SIG-M5 (cell line): ENCODE measurements around the gene ADORA1.

Experiments used
- DNase-seq: peaks from one replicate; lab custom pipeline; 2025; lab: John Stamatoyannopoulos, UW

ADORA1 gene

DNA sequence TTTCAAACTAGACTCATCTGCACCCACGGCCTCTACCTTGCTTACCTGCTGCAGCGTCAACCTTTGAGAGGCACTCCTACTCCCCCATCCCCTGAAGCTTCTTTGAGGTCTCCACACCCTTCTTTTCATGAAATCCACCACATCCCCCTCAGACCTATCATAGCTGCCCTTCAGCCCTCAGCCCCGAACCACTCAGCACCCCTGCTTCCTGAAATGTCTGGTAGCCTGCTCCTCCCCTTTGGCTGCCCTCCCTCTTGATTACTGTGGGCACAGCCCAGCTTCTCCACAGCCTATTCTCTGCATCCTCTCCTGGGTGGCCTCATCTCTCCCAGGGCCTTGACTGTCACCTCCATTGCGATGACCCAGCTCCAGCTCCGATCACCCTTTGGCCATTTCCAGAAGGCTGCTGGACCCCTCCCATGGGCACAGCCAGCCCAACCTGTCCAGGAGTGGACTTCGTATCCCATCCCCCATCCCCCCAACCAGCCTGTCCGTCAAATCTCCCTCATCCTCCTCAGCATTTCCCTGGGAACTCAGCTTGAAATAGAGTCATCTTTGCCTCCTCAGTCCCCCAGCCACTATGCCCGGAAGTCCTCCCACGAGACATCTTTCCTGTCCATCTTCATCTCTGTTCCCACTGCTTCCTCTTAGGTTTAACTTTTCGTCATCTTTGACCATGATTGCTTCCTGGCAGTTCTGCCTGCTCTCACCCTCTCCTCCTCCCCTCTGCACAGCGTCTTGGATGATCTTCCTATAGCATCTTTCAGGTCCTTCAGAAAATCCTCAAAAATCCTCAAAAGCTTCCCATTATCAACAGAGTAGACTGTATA is 6.1 kb upstream of the ADORA1 start:
- DNase-seq = no peak

DNA sequence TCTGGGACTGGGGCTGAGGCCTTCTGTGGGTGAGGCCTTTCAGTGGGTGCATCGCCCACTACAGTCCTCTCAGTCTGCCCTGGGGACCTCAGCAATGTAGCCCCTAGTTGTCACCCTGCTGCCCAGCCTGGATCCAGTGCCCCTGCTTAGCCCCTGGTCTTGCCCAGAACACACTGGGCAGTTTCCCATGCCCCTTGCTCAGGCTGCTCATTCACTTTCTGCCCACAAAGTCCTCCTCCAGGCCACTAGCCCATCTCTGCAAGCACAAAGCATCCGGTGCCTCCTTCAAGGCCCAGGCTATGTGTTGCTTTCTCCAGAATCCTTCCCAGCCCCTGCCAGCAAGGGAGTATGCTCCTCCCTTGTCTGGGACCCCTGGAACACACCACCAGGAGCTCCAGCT is 5.4 kb upstream of the ADORA1 start:
- no peak for DNase-seq

GRCh38 chr1:203124011-203124410 is 3.5 kb upstream of the ADORA1 start:
- DNase-seq = no peak

DNA sequence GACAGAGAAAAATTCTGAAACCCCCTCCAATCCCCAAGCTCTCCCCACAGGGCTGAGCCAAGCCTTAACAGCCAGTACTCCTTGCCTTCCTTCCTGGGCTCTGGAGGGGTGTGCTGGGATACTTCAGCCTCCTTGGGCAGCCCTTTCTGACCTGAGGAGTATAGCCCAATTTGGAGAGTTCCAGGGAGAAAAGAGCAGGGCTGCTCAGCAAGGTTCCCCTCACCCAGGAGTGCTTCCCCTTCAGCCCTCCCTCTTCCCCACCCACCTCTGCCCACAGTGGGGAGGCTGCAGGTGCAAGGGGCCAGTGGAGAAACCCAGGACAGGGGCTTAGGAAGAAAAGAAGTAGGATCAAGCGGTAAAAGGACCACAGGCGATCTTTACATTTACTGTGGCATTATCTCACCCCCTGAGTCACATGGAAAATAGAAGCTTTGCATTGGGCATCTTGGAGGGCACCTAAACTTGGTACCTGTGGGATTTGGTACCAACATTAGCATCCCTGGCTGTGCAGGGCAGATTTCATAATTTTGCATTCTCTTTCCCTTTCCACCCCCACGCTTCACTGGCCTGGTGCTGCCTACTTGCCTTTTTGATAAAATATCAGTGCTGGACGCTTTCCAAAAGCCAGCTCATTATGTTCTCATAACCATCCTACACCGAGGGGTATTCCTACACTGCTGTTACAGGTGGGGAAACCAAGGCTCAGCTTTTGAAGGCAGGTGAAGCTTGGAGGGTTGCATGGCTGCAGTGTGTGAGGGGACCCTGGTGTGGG is 2.8 kb upstream of the ADORA1 start:
- no peak for DNase-seq

- DNase-seq = no peak
Measured at GRCh38 chr1:203126151-203126865, 1.2 kb upstream of the ADORA1 start.

DNA sequence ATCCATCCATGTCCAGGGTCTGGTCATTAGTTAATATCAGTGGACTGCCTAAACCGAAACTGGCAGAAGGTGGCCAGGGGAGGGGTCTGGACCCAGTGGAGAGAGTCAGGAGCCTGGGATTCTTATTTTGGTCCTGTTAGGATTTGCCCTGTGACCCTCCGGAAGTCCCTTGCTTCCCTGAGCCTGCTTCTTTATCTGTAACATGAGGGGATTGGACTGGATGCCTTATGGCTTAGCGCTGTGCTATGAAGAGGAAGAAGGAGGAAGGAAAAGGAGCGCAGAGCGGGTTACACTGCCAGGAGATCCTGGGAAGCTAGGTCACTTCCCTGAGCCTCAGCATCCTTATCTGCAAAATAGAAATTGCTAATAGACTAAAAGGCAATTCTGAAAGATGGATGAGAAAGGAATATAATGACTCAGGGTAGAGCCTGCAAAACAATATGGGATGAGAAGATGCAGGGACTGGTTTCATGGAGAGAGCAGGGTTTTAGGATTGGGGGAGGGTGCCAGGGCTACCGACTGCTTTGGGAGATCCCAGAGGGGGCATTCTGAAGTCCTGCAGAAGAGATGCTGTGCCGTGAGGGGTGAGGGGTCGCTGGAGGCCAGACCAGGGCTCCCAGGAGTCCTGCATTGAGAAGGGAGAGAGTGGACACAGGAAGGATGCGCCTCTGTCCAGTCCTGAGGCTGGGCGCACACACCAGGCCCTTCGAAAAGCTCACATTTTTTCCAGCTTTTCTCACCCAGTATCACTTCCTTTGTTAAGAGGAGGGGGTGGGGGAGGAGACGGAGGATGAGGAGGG is 460 bp upstream of the ADORA1 start:
- DNase-seq = no peak

DNA sequence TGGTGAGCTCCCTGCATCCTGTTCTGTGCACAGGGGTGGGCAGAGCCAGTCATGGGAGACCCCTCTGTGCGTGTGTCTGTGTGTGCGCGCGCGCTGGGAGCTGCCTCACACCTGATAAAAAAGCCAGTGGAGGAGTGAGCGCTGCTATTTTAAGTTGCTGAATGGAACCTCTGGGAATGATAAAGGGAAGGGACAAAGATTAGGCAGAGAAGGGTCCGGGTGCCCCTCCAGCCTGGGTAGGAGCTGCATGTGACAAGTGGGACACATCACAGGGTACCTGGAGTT is 847 bp downstream of the ADORA1 start:
- DNase-seq = no peak

DNA sequence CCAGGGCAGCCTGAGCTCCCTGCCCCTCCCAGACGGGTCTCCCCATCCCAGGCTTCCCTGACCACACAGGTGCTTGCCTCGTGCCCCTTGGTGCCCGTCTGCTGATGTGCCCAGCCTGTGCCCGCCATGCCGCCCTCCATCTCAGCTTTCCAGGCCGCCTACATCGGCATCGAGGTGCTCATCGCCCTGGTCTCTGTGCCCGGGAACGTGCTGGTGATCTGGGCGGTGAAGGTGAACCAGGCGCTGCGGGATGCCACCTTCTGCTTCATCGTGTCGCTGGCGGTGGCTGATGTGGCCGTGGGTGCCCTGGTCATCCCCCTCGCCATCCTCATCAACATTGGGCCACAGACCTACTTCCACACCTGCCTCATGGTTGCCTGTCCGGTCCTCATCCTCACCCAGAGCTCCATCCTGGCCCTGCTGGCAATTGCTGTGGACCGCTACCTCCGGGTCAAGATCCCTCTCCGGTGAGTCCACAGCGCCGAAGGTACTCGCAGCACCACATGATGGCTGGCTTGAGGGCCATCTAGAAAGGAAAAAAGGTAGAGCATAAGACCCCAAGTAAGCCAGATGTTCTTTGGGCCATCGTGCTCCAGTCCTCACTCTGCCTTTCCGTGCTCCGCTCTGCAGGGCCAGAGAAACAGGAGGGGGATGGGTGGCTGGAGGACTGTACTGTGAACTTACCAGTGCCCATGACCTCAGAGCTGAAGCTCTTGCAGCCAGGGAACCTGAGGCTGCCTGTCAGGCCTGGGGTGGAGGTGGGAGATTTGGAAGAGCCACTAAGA is 1.4 kb downstream of the ADORA1 start:
- no peak for DNase-seq

DNA sequence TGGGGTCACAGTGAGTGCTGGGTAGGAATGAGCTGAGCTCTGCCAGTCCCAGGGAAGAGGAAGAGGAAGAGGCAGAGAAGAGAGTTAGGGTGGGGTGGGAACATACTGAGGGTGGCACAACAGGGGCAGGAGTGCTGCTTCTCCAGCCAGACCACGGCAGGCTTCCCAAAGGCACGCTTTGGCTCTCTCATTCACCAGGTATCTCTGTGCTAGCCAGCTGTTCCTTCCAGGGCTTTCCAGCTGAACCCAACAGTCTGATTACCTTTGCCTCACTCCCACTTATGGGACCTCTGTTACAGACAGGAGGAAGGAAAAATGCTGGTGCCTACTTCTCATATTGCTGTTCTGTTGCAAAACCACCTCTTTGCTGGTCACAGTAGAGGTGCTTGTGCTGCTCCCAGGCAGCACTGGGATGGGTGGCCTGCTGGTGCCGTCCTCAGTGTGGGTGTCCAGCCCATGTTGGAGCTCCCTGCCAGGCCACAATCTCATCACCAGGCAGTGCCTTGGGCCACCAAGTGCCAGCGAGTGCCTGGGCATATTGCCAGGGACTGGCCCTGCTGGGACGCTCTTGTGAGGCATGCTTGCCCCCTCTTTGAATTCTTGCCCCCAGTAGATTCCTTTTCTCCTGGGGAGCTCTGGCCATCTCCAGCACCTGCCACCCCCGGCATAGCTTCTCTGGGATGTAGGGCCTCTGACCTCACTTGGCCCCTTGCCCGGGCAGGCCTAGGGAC is 2.1 kb downstream of the ADORA1 start:
- DNase-seq = no peak

DNA sequence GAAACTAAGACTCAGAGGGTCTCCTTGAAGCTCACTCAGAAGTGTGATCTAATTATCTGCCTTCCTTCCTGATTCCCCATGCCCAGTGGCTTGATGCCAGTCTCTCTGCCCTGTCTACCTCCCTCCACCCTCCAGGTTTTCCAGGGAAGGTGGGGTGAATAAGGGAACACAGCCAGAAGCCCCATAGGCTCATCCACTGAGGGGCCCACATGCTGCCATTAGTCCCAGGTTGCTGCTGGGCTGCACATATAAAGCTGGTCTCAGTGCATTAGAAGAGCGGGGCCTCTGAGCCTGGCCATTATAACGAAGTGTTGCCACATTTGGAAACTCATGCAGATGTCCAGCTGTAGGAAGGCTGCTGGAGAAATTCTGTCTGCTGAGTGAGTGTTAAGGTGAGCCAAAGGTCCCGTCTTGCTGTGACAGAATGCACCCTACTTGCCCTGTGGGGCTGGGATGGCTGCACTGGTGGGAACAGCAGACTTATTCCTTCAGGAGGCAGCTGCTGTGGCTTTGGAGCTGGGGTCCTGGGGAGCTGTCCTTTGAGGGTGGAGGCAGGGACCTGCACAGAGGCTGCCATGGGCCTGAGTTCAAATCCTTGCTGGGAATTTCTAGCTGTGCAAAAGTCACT is 2.9 kb downstream of the ADORA1 start:
- no peak for DNase-seq

- no peak for DNase-seq
Measured at GRCh38 chr1:203131548-203132200, 4.1 kb downstream of the ADORA1 start.

GRCh38 chr1:203133970-203134725 is 6.6 kb downstream of the ADORA1 start:
- DNase-seq = no peak

- no peak for DNase-seq
Measured at GRCh38 chr1:203135636-203136305, 8.2 kb downstream of the ADORA1 start.

DNA sequence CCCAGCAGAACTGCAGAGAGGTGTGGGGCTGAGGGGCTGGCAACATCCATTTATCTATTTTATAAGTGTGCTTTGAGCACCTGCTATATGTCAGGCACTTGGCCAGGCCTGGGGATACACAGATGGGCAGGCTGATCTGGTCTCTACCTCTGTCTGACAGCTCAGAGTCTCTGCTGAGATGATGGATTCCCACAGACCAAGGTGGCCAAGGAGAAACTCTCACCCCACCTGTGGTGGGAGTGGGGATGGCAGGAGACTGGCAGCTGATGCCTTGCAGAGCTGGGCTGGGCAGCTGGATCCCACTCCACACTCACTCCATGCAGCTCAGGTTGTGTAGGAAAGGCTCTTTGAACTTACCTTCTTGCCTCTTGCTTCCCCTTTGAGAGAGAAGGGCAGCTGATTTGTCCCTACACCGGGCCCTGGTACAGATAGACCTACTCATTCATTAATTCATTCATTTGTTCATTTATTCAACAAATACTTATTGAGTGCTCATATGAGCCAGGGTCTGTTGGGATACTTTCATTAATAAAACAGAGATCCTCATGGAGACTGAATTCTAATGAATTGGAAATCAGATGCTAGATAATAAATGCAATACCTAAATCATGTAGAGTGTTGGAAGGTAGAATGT is 9.0 kb downstream of the ADORA1 start:
- DNase-seq = no peak

DNA sequence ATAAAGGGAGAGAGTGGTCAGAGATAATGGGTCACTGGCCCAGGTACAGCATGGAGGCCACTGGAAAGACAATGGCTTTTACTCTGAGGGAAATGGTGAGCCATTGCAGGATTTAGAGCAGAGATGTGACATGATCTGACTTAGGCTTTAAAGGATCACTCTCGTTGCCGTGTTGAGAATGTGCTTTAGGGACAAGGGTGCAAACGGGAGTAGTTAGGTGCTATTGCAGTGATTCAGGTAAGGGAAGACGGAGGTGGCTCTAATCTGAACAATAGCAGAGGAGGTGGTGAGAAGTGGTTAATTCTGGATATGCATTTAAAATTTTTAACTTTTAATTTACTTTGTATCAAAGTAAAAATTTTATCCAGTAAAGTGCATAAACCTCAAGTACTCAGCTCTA is 9.8 kb downstream of the ADORA1 start:
- no peak for DNase-seq

DNA sequence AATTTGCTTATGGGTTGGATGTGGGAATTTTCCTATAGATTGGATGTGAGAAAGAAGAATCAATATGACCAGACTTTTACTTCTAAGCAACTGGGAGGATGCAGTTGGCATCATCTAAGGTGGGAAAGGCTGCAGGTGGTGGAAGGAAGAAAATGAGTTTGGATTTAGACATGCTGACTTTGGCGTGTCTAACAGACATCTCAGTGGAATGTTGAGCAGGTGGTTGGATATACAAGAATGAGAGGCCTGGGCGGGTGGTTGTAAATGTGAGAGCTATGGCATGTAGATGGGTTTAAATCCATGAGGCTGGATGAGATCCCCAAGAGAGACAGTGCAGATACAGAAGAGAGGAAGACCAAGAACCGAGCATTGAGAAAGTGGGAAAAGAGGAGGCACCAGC is 10.5 kb downstream of the ADORA1 start:
- DNase-seq = no peak

DNA sequence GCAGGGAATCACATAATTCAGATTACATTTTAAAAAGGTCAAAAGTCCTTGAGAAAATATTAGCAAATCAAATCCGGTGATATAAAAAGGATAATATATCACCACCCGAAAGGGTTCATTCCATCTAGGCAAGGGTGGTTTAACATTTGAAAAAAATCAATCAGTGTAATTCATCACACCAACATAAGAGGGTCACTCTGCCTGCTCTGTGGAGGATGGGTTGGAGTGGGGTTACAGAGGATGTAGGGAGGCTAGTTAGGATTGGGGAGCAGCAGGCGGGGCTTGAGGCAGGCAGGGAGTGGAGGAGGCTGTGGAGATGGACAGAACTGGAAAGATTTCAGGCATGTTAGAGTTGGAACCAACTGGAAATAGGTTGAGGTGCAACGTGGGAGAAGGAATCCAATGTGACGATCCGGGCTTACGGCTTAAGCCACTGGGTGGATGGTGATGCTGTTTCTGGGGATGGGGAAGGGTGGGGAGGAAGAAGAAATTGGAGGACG is 12.5 kb downstream of the ADORA1 start:
- DNase-seq = no peak
